GM12878 (cell line): ENCODE results near the gene ROR2. TPM values are rescaled to one million over a fixed set of nuclear protein-coding genes. Genes with fewer than 3 reads are reported as not detected.

Experiments
- ATAC-seq: fragments of 200-7000 bp; cut with Tn5 transposase; 3 replicates; pipeline ENCODE4 v1.9.1; 2020; ENCODE audit warnings: mild to moderate bottlenecking, moderate library complexity
- BruUV-seq: library from RNA; stranded (reverse); fragments of 400-500 nt; replicated peaks from 2 replicates; lab custom pipeline; 2021; lab: Mats Ljungman, UMichigan
- CTCF ChIA-PET: fragments of 300-600 bp; sonication (Branson Sonifier 250); formaldehyde crosslinking; extraction: SDS; loops from one replicate; lab custom pipeline; 2021; ENCODE audit warnings: inconsistent platforms; lab: Yijun Ruan, JAX
- POLR2A ChIA-PET: fragments of 350-600 bp; formaldehyde crosslinking; extraction: SDS; loops from one replicate; lab custom pipeline; 2021; ENCODE audit warnings: inconsistent platforms; lab: Charles Lee
- RAD21 ChIA-PET: fragments of 300-600 bp; sonication (Branson Sonifier 250); formaldehyde crosslinking; loops from one replicate; lab custom pipeline; 2023; ENCODE audit warnings: antibody characterized with exemption; ENCODE audit not compliant: unreplicated experiment; lab: Charles Lee
- SMC1A ChIA-PET: fragments of 300-600 bp; sonication (Branson Sonifier 250); formaldehyde crosslinking; loops from one replicate; lab custom pipeline; 2023; ENCODE audit not compliant: unreplicated experiment, uncharacterized antibody; lab: Charles Lee
- DNase-seq: peaks from one replicate; pipeline ENCODE4 v3.0.0-alpha.2; 2011; ENCODE audit warnings: low read depth, low spot score
- FAIRE-seq: peaks from 3 replicates; lab custom pipeline; 2011; peaks lifted over from hg19 to GRCh38; lab: Jason Lieb, UNC
- H2AFZ ChIP-seq: 2 replicates; pipeline ENCODE4 v1.6.0; 2011; ENCODE audit warnings: low read depth, low read length, control low read depth; ENCODE audit not compliant: control insufficient read depth
- H3K27ac ChIP-seq: 2 replicates; pipeline ENCODE4 v1.5.1; 2011; ENCODE audit warnings: control low read depth; ENCODE audit not compliant: control insufficient read depth, insufficient read depth
- H3K27me3 ChIP-seq, 2 experiments: replicated peaks in 1 of 2; 2 replicates each; pipeline versions ENCODE4 v1.6.0 to v1.6.1; 2011; ENCODE audit warnings: low read length in 1 of 2; ENCODE audit not compliant: control insufficient read depth in 2 of 2, insufficient read depth in 2 of 2
- H3K36me3 ChIP-seq, 2 experiments: 2 replicates each; pipeline ENCODE4 v1.5.1; 2011; ENCODE audit warnings: low read length in 1 of 2; ENCODE audit not compliant: control insufficient read depth in 2 of 2, insufficient read depth in 2 of 2
- H3K4me1 ChIP-seq: 2 replicates; pipeline ENCODE4 v1.6.1; 2011; ENCODE audit warnings: mild to moderate bottlenecking, low read length, moderate library complexity, mixed read lengths; ENCODE audit not compliant: control insufficient read depth, insufficient read depth
- H3K4me2 ChIP-seq: 2 replicates; pipeline ENCODE4 v1.6.0; 2011; ENCODE audit warnings: control low read depth; ENCODE audit not compliant: control insufficient read depth, insufficient read depth
- H3K4me3 ChIP-seq: fragments of 200-600 bp; sonication (generic); 2 replicates; pipeline ENCODE4 v1.5.1; 2016
- H3K79me2 ChIP-seq: 2 replicates; pipeline ENCODE4 v1.6.0; 2011; ENCODE audit warnings: low read length; ENCODE audit not compliant: control insufficient read depth, insufficient read depth
- H3K9ac ChIP-seq: 2 replicates; pipeline ENCODE4 v1.8.0; 2011; ENCODE audit warnings: low read length, control low read depth, mixed read lengths; ENCODE audit not compliant: control insufficient read depth, insufficient read depth
- H3K9me3 ChIP-seq: replicated peaks from 3 replicates; pipeline ENCODE4 v1.5.1; 2011; ENCODE audit warnings: mild to moderate bottlenecking, low read length; ENCODE audit not compliant: control insufficient read depth, insufficient read depth
- H4K20me1 ChIP-seq: 2 replicates; pipeline ENCODE4 v1.6.0; 2011; ENCODE audit not compliant: control insufficient read depth, insufficient read depth
- BHLHE40 ChIP-seq, 2 experiments: fragments of 450-650 bp in 1 of 2; IDR thresholded peaks; 2 replicates each; pipeline ENCODE4 v1.6.1; 2011 to 2017; ENCODE audit warnings: low read depth in 2 of 2, borderline replicate concordance in 1 of 2, improper control_type of control experiment in 1 of 2, low read length in 1 of 2, mild to moderate bottlenecking in 1 of 2
- SMAD5 ChIP-seq: IDR thresholded peaks from 2 replicates; pipeline ENCODE4 v1.6.1; 2016; ENCODE audit warnings: antibody characterized with exemption, low read depth
- ZNF384 ChIP-seq: IDR thresholded peaks from 2 replicates; pipeline ENCODE4 v1.6.1; 2012; ENCODE audit warnings: low read depth, mild to moderate bottlenecking, low read length, improper control_type of control experiment, borderline replicate concordance
- WGBS: methylation state at CpG from one replicate; pipeline ENCODE4 v1.1.6; 2016; ENCODE audit warnings: low lambda C conversion rate; ENCODE audit not compliant: insufficient replicate concordance, insufficient coverage; ENCODE audit errors: missing lambda C conversion rate; 5-methylcytosine and 5-hydroxymethylcytosine counted together
- in situ Hi-C: fragments of 300-500 bp; cut with MboI; formaldehyde crosslinking; loops from 9 replicates; pipeline ENCODE4 v1.14.3; 2018; ENCODE audit warnings: mixed read lengths
- intact Hi-C: fragments of 100-400 bp; cut with micrococcal nuclease; formaldehyde crosslinking; loops from one replicate; pipeline ENCODE4 v1.14.2; 2022; ENCODE audit not compliant: unreplicated experiment
- polyA plus RNA-seq, 11 experiments: library from polyadenylated mRNA; depleted of rRNA in 4 of 11; unstranded in 6 of 11; stranded (reverse) in 5 of 11; fragments of >200 nt; fragmentation: Nextera tagmentation in 4 of 11; fragmentation: Illumina TruSeq in 1 of 11; extraction: Ambion mirVana in 4 of 11; extraction: Trizol in 1 of 11; gene quantifications; 1 replicate in 1 of 11; 2 replicates in 10 of 11; pipeline versions ENCODE4 v1.2.1 to v1.2.3, GENCODE V29; 2011 to 2016; ENCODE audit warnings: inconsistent platforms in 2 of 11, missing spikeins in 2 of 11, low read depth in 1 of 11
- total RNA-seq, 4 experiments: library from RNA; depleted of rRNA in 3 of 4; stranded (reverse); fragments of >200 nt in 3 of 4; fragmentation: Illumina TruSeq in 1 of 4; extraction: Trizol in 1 of 4; gene quantifications; 2 replicates each; pipeline versions ENCODE4 v1.2.1 to v1.2.3, GENCODE V29; 2013 to 2021

Gene ROR2
- total and polyA plus RNA-seq, 10 of the 15 experiments (the other 5 are each of a cell fraction or from before 2014, with no cell fraction given), result 0.03 to 0.05 TPM; not detected in 8

DNA sequence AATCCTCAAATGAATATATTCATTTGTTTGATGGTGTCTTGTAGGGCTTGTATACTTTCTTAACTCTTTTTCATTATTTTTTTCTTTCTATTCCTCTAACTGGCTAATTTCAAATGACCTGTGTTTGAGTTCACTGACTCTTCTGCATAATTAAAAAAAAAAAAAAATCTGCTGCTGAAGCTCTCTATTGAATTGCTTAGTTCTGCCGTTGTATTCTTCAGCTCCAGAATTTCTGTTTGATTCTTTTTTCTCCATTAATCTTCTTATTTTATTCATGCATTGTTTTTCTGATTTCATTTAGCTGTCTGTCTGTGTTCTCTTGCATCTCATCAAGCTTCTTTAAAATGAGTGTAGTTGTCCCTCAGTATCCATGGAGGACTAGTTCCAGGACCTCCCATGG is 244.6 kb downstream of the ROR2 start:
- no peak overlapping the region for H3K4me2 ChIP-seq
- no peaks in the 10 kb centered on the region for H3K79me2 ChIP-seq
- DNase-seq, result no peak
- H3K4me1 ChIP-seq, result no peaks in the 10 kb centered on the region
- in situ Hi-C loops (no loop called here), intact Hi-C loops (no loop called here)
- no peaks in the 10 kb centered on the region for H4K20me1 ChIP-seq
- H2AFZ ChIP-seq, result no peak overlapping the region
- H3K36me3 ChIP-seq, result no peaks in the 10 kb centered on the region
- ChIA-PET CTCF (no interaction called here), SMC1A (no interaction called here), RAD21 (no interaction called here), POLR2A (no interaction called here)
- no peak for FAIRE-seq
- BruUV-seq, result no TSS peak
- peaks cover 3% of the 10 kb centered on the region; the same call in 2 of the 3 replicates for H3K9me3 ChIP-seq
- no peak for ATAC-seq
- 0% methylated on average over 1 of the region's 1 CpG for WGBS
- H3K27me3 ChIP-seq, result no peaks in the 10 kb centered on the region
- H3K9ac ChIP-seq, result no peak overlapping the region
- TF ChIP-seq ZNF384 (peak; percentile 41; the same call in 1 of the 2 replicates), BHLHE40 (IDR thresholded peaks at IDR 0.05; ENCODE audit: borderline replicate concordance in 1 of 2, low read depth in 2 of 2, low read length in 1 of 2) (no peak)
- H3K27ac ChIP-seq, result no peak overlapping the region
- H3K4me3 ChIP-seq, result no peak overlapping the region

- H3K9ac ChIP-seq, result no peak overlapping the region
- intact Hi-C loops, result no loop called here
- no peak overlapping the region for H2AFZ ChIP-seq
- H3K4me3 ChIP-seq, result no peak overlapping the region
- no peak overlapping the region for H3K27ac ChIP-seq
- FAIRE-seq (no peak), DNase-seq (no peak), ATAC-seq (no peak)
- no peak for TF ChIP-seq SMAD5
- no peak overlapping the region for H3K4me2 ChIP-seq
- ChIA-PET POLR2A (no interaction called here), SMC1A (no interaction called here), CTCF (interaction anchor here (1.2 kb wide), 1 partner anchor 10 kb away, joined by 4 read pairs; no protein-coding TSS in a partner anchor), RAD21 (no interaction called here)
- in situ Hi-C loops, result no loop called here
- no peaks in the 10 kb centered on the region for H3K4me1 ChIP-seq
- BruUV-seq, result no TSS peak
- no peaks in the 10 kb centered on the region; the same call in 1 of the 3 replicates for H3K9me3 ChIP-seq
- no peaks in the 10 kb centered on the region for H3K27me3 ChIP-seq
- H4K20me1 ChIP-seq, result no peaks in the 10 kb centered on the region
- WGBS, result 53% methylated on average over 5 of the region's 5 CpGs
- no peaks in the 10 kb centered on the region for H3K79me2 ChIP-seq
- H3K36me3 ChIP-seq, result no peaks in the 10 kb centered on the region
Measured at GRCh38 chr9:91700475-91700874, 249.6 kb downstream of the ROR2 start.
